Measurements from ENCODE around the gene SEMA4F. TPM values are rescaled to one million over a fixed set of nuclear protein-coding genes. Genes with fewer than 3 reads are reported as not detected.

SEMA4F gene
- total RNA-seq, 4 donors from 2014 or later: 2.7 to 11.5 (median 3.6) TPM

GRCh38 chr2:74725287-74725686 lies 71.2 kb downstream of the SEMA4F start:
- Histone ChIP-seq H3K27me3 (peaks cover 6% of the 10 kb centered on the region), H3K4me1 (no peaks in the 10 kb centered on the region), H3K4me3 (no peak overlapping the region), H3K9me3 (peaks cover 0 to 7% (median 0%) of the 10 kb centered on the region in 3 donors), H3K27ac (no peak overlapping the region), H3K36me3 (no peaks in the 10 kb centered on the region)
- TF ChIP-seq POLR2A (IDR thresholded peaks at IDR 0.05): no peak
- TF ChIP-seq EP300 (IDR thresholded peaks at IDR 0.05): no peak
- TF ChIP-seq, protein P1, sequence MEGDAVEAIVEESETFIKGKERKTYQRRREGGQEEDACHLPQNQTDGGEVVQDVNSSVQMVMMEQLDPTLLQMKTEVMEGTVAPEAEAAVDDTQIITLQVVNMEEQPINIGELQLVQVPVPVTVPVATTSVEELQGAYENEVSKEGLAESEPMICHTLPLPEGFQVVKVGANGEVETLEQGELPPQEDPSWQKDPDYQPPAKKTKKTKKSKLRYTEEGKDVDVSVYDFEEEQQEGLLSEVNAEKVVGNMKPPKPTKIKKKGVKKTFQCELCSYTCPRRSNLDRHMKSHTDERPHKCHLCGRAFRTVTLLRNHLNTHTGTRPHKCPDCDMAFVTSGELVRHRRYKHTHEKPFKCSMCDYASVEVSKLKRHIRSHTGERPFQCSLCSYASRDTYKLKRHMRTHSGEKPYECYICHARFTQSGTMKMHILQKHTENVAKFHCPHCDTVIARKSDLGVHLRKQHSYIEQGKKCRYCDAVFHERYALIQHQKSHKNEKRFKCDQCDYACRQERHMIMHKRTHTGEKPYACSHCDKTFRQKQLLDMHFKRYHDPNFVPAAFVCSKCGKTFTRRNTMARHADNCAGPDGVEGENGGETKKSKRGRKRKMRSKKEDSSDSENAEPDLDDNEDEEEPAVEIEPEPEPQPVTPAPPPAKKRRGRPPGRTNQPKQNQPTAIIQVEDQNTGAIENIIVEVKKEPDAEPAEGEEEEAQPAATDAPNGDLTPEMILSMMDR (IDR thresholded peaks at IDR 0.05): no peak
- no peak for TF ChIP-seq POLR2AphosphoS5 (IDR thresholded peaks at IDR 0.05)
- no peak for ATAC-seq
- WGBS, 2 donors (ENCODE audit: low coverage in 1 of 2): 96 to 100% methylated on average over 1 of the region's 1 CpG

DNA sequence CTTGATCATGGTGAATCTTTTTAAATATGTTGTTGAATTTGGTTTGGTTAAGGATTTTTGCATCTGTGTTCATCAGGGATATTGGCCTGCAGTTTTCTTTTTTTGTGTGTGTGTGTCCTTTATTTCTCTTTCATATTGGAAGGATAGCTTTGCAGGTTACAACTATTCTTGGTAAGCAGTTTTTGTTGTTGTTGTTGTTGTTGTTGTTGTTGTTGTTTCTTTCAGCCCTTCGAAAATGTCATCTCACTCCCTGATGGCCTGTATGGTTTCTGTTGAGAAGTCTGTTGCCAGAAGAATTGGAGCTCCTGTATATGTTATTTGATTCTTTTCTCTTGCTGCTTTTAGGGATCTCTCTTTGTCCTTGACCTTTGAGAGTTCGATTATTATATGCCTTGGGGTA lies 74.8 kb downstream of the SEMA4F start:
- Histone ChIP-seq H3K36me3 (no peaks in the 10 kb centered on the region), H3K4me3 (no peak overlapping the region), H3K4me1 (no peaks in the 10 kb centered on the region), H3K9me3 (peaks cover 0 to 10% (median 0%) of the 10 kb centered on the region in 3 donors), H3K27me3 (no peaks in the 10 kb centered on the region), H3K27ac (no peak overlapping the region)
- no peak for ATAC-seq
- WGBS, 2 donors (ENCODE audit: low coverage in 1 of 2): 71 to 100% methylated on average over 1 to 2 of the region's 2 CpGs
- TF ChIP-seq POLR2A (IDR thresholded peaks at IDR 0.05) (no peak), POLR2AphosphoS5 (IDR thresholded peaks at IDR 0.05) (no peak), EP300 (IDR thresholded peaks at IDR 0.05) (no peak)
- TF ChIP-seq, protein P1 (IDR thresholded peaks at IDR 0.05): no peak

DNA sequence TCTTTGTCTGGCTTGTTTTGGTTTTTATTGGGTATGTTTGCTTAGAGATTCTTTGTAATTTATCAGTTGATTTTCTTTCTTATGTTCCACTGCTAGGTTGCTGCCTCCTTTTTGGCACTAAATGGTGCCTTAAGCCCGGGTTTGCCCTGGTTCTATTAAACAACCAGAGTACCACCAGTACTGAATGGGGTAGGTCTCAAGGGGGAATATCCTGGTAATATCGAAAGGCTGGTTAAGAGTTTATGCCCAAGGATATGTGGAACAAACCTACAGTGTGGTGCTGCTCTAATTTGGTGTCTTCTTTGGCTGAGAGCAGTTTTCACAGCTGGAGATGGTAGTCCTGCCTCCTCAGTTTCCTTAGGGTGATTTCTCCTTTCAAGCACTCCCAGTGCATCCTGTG lies 76.5 kb downstream of the SEMA4F start:
- WGBS, 2 donors (ENCODE audit: low coverage in 1 of 2): 67 to 100% methylated on average over 1 of the region's 2 CpGs
- Histone ChIP-seq H3K36me3 (no peaks in the 10 kb centered on the region), H3K9me3 (peaks cover 0 to 10% (median 0%) of the 10 kb centered on the region in 3 donors), H3K27ac (no peak overlapping the region), H3K27me3 (no peaks in the 10 kb centered on the region), H3K4me3 (no peak overlapping the region), H3K4me1 (no peaks in the 10 kb centered on the region)
- TF ChIP-seq POLR2AphosphoS5 (IDR thresholded peaks at IDR 0.05) (no peak), EP300 (IDR thresholded peaks at IDR 0.05) (no peak), POLR2A (IDR thresholded peaks at IDR 0.05) (no peak)
- TF ChIP-seq, protein P1 (IDR thresholded peaks at IDR 0.05): no peak
- no peak for ATAC-seq

Other genes starting within 250 kb of the SEMA4F start
- 1 to 10 TPM in 3 of 4 donors, under 1 TPM in 1; 0.62 to 1.4 (median 1.2) TPM for gene C2orf81, start 232.6 kb upstream of the SEMA4F start, total RNA-seq
- 10 to 100 TPM in 1 of 4 donors, 1 to 10 TPM in 3; 4.2 to 12.4 (median 8.8) TPM for gene WDR54, start 232.5 kb upstream of the SEMA4F start, total RNA-seq
- gene RTKN, start 212.3 kb upstream of the SEMA4F start, total RNA-seq: 10 to 100 TPM; 10.9 to 17.3 (median 14.0) TPM
- gene INO80B, start 199.2 kb upstream of the SEMA4F start, total RNA-seq: 10 to 100 TPM; 14.3 to 26.4 (median 19.2) TPM
- gene WBP1, start 195.8 kb upstream of the SEMA4F start, total RNA-seq: 10 to 100 TPM; 44.2 to 91.5 (median 47.0) TPM
- gene MOGS, start 188.9 kb upstream of the SEMA4F start, total RNA-seq: 10 to 100 TPM; 26.1 to 34.2 (median 29.3) TPM
- gene MRPL53, start 181.6 kb upstream of the SEMA4F start, total RNA-seq: 10 to 100 TPM; 18.0 to 76.7 (median 30.2) TPM
- 10 to 100 TPM in 3 of 4 donors, 1 to 10 TPM in 1; 7.3 to 41.6 (median 13.7) TPM for gene CCDC142, start 171.2 kb upstream of the SEMA4F start, total RNA-seq
- 10 to 100 TPM; 16.5 to 27.2 (median 19.5) TPM for gene TTC31, start 171.2 kb upstream of the SEMA4F start, total RNA-seq
- under 1 TPM in 2 of 4 donors, not detected in 2; 0.40 to 0.58 TPM for gene LBX2, start 154.6 kb upstream of the SEMA4F start, total RNA-seq
- gene PCGF1, start 146.6 kb upstream of the SEMA4F start, total RNA-seq: 10 to 100 TPM in 3 of 4 donors, 1 to 10 TPM in 1; 9.6 to 24.0 (median 18.2) TPM
- under 1 TPM in 2 of 4 donors, not detected in 2; 0.27 to 0.94 TPM for gene TLX2, start 139.8 kb upstream of the SEMA4F start, total RNA-seq
- gene DQX1, start 128.0 kb upstream of the SEMA4F start, total RNA-seq: not detected
- gene AUP1, start 124.5 kb upstream of the SEMA4F start, total RNA-seq: 10 to 100 TPM; 62.7 to 92.1 (median 86.2) TPM
- 10 to 100 TPM; 25.0 to 37.6 (median 29.1) TPM for gene HTRA2, start 124.3 kb upstream of the SEMA4F start, total RNA-seq
- 10 to 100 TPM in 1 of 4 donors, 1 to 10 TPM in 3; 7.2 to 13.2 (median 8.6) TPM for gene LOXL3, start 100.3 kb upstream of the SEMA4F start, total RNA-seq
- 10 to 100 TPM; 16.3 to 28.8 (median 19.5) TPM for gene DOK1, start 99.5 kb upstream of the SEMA4F start, total RNA-seq
- under 1 TPM in 1 of 4 donors, not detected in 3; 0.81 TPM for gene M1AP, start 5.9 kb upstream of the SEMA4F start, total RNA-seq
- gene HK2, start 179.9 kb downstream of the SEMA4F start, total RNA-seq: 1 to 10 TPM in 3 of 4 donors, under 1 TPM in 1; 0.82 to 6.1 (median 2.1) TPM

Data from gastroesophageal sphincter (tissue), 4 donors.